NK-92 (cell line): ENCODE data around the gene VEZT.
"Not testable (repeated sequence)": the region's sequence is repeated elsewhere in the genome, so short reads cannot be mapped to it uniquely, and the experiment has no call there.

Experiments
- DNase-seq: peaks from one replicate; lab custom pipeline; 2025; ENCODE audit not compliant: unreplicated experiment; lab: John Stamatoyannopoulos, UW

Gene VEZT

GRCh38 chr12:95253386-95253785 lies 35.8 kb downstream of the VEZT start:
- no peak for DNase-seq

DNA sequence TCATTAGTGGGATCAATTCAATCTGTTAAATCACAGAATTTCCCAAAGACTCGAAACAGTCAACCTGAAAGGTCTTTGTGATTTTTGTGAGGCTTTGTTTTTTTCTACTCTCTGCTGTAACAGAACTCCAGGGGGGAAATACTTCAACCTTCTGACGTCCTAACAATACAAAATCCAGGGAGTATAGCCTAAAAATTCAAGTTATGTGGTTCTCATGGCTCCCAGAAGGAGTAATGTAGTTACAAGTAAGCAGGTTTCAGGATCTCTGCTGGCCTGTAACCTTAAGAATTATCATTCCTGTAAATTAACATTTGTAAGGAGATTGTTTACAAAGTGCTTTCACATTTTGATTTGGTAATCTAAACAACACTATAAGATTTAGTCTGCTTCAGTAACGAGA lies 39.9 kb downstream of the VEZT start:
- no peak for DNase-seq

DNA sequence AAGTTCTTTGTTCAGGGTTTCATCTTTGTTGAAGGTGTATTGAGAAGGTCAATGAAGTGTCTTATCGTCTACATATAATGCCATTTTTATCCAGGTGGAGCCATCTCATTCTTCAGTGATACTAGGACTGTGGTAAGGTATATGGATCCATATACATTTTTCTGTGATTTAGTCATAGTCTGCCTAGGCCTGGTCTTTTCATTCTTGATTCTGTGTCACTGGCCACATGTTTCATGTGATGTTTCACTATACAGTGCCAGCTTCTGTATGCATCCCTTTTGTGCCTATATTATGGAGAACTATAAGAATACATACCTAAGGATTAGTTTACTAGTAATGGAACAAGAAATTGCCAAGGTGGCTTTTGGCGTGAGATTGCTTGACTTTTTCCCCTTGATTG lies 40.5 kb downstream of the VEZT start:
- no peak for DNase-seq

DNA sequence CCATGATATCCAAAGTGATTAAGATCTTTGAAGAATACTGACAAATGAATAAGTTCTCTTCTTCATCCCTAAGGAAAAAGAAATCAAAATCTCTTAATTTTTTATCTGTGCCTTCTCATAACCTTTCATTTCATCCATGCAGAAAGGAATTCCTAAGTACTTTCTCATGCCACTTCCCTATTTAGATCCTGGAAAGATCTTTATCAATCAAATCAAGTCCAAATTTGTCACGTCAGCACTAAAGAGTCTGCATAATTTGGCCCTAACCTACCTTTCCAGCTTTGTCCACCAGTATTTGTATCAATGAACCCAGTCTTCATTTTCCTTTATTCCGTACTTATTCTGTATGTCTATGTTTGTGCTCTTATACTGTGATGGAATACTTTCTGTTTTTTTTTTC lies 41.2 kb downstream of the VEZT start:
- DNase-seq = no peak

DNA sequence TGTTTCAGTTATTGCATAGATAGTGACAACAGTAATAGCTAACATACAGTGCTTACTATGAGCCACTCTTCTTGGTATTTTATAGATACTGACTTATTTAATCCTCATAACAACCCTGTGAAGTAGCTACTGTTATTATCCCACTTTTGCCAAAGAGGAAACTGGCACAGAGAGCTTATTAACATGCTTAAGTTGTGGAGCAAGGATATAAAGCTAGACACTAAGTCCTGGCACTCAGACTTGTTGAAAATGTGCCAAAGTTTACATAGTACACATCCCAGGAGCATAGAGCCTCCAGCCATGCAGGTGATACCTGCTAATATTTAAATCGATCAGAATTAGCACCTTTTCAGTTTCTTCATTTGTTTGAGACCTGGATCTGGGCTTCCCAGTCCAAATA lies 41.8 kb downstream of the VEZT start:
- no peak for DNase-seq

DNA sequence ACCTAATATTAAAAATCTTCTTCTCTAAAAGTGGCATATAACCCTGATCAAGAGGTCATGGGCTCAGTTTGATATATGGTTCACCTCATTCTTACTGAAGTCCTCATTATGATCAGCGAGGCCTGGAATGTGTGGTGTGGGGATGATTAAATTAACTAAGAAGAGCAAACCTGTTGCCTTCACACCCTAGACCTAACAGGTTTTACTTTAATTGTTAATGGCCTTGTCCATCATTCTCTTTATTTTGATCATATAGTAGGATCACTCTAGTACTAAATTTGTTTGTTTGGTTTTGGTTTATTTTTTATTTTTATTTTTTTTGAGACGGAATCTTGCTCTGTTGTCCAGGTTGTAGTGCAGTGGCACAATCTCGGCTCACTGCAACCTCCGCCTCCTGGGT lies 43.5 kb downstream of the VEZT start:
- DNase-seq = no peak

GRCh38 chr12:95262808-95263207 lies 45.2 kb downstream of the VEZT start:
- DNase-seq = no peak

DNA sequence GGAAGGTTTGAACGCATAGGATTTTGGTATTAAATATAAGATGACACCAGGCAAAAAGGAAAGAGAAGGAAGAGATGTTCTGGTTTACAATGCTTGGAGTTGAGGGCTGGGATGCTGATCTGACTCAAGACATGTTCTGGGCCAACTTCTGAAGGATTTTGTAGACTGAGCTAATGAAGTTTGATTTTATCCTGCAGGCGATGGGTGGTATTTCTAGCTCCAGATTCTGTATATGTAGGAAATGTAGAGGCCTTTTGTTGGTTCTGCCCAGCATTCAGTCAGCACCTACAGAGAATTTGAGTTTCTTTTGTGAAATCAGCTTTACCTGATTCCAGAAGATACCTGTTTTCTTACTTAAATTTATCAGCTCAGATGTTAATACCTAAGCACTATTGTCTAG lies 48.2 kb downstream of the VEZT start:
- DNase-seq = no peak

DNA sequence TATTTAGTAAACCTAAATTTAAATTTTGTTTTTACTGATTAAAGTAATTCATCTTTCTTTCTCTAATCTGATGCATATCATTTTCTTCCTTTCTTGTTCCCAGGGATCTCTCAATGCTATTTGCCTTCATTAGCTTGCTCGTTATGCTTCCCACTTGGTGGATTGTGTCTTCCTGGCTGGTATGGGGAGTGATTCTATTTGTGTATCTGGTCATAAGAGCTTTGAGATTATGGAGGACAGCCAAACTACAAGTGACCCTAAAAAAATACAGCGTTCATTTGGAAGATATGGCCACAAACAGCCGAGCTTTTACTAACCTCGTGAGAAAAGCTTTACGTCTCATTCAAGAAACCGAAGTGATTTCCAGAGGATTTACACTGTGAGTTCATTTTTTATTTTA lies 48.6 kb downstream of the VEZT start:
- no peak for DNase-seq

DNA sequence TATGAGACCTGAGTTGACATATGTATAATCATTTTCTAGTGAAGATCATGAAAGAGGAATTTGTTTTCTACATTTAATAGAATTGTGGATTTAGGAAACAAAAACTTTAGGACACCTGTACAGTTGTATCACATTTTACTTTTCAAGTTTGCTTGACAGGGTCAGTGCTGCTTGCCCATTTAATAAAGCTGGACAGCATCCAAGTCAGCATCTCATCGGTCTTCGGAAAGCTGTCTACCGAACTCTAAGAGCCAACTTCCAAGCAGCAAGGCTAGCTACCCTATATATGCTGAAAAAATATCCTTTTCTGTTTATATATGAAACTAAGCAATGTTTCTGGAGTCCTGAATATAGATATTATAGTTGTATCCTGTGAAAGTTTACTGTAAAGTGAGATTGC lies 52.3 kb downstream of the VEZT start:
- DNase-seq = no peak

GRCh38 chr12:95271465-95271864 lies 53.9 kb downstream of the VEZT start:
- DNase-seq = no peak

DNA sequence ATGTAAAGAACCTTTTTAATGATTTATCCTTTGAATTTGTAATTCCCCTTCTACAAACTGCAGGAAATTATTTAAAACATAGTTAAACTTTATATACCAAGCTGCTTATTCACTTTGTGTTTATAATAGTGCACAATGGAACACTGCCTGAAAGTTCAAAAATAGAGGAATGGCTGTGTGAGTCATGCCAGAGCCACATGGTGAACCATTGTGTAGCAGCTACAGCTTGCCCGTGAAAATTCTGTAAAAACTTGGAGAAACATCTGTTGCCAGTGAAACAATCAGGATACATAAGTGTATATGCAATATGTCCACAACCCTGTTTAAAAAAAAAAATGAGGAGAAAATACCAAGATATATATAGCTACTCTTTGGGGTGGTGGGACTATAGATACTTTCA lies 59.5 kb downstream of the VEZT start:
- no peak for DNase-seq

GRCh38 chr12:95279856-95280255 lies 62.2 kb downstream of the VEZT start:
- no peak for DNase-seq

- no peak for DNase-seq
Observed at GRCh38 chr12:95282266-95282665, 64.7 kb downstream of the VEZT start.

DNA sequence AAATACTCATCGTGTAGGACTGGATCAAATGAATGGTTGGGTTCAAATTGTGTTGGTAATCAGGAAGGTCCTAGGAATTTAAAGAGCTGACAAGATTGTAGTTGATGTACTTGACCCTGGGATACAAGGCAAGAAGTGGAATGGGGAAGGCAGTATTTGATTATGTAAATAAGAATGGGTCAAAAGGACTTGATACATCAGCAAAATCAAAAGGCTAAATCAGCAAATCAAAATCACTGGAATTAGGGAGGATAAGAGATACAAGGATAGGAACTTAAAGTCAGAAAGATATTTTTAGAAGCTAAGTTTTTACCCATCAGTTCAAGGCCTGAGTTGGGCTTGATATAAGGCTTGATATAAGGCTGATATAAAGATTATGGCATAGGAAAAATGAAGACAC lies 65.8 kb downstream of the VEZT start:
- no peak for DNase-seq

DNA sequence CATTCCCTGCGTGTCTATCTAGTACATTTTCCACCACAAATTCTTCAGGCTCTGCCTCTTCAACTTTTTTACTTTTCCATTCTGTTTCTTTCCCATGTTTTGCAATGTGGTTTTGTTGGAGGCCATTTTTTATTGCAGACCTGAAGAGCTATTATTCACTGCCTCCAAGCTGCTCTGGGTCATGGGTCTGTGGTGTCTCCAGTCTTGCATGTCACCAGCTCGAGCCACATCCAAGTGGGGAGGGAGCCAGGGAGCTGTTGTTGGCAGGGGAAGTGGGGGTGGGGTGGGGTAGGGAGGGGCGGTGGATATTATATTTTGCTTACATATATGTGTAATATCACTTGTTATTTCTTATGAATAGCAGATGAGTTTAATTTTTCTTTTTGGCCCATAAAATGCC lies 69.1 kb downstream of the VEZT start:
- DNase-seq = no peak

DNA sequence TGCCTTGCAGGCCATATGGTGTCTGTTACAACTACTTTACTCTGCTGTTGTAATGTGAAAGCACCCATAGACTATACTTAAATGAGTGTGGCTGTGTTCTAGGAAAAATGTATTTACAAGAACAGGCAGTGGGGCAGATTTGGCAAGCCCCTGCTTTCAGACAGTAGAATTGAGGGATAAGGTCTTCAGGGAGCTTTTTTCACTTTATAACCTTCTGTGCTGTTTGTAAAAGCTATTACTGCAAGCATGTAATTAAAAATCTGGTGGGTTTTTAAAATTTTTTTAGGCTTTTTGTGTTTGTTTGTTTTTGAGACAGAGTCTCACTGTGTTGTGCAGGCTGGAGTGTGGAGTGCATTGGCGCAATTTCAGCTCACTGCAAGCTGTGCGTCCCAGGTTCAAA lies 73.9 kb downstream of the VEZT start:
- no peak for DNase-seq

GRCh38 chr12:95298916-95299315 lies 81.3 kb downstream of the VEZT start:
- DNase-seq = no peak

DNA sequence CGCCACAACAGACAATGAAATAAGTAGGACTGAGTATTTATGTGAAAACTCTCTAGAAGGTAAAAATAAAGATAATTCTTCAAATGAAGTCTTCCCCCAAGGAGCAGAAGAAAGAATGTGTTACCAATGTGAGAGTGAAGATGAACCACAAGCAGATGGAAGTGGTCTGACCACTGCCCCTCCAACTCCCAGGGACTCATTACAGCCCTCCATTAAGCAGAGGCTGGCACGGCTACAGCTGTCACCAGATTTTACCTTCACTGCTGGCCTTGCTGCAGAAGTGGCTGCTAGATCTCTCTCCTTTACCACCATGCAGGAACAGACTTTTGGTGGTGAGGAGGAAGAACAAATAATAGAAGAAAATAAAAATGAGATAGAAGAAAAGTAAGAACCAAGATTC lies 82.7 kb downstream of the VEZT start:
- no peak for DNase-seq

- DNase-seq = no peak
Observed at GRCh38 chr12:95303476-95303875, 85.9 kb downstream of the VEZT start.

GRCh38 chr12:95304673-95305198 lies 87.1 kb downstream of the VEZT start:
- DNase-seq = no peak

GRCh38 chr12:95312656-95313055 lies 95.0 kb downstream of the VEZT start:
- no peak for DNase-seq

DNA sequence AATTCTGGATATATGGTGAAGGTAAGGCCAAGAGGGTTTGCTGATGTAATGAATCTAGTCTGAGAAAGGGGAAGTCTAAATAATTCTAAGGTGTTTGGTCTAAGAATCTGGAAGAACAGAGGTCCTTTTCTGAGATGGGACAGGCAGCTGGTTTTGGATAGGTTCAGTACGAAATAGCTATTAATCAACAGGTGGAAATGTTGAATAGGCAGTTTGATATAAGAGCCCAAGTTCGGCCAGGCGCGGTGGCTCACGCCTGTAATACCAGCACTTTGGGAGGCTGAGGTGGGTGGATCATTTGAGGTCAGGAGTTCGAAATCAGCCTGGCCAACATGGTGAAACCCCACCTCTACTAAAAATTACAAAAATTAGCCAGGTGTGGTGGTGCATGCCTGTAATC lies 97.1 kb downstream of the VEZT start:
- not testable (repeated sequence) for DNase-seq

GRCh38 chr12:95316798-95317197 lies 99.2 kb downstream of the VEZT start:
- no peak for DNase-seq
